NCI-H2081 treated with DMSO at 0.1 percent for 48 hours (cell line): ENCODE data around the gene FGF16.
"Not testable (repeated sequence)": the region's sequence is repeated elsewhere in the genome, so short reads cannot be mapped to it uniquely, and the experiment has no call there.

Experiments used
- DNase-seq: peaks from one replicate; lab custom pipeline; 2025; lab: John Stamatoyannopoulos, UW

The FGF16 gene

GRCh38 chrX:77446908-77447652 is at the start of gene FGF16:
FGF16 (plus strand) TSS chrX:77447389; CDS start chrX:77447675, 286 bp downstream.
- no peak for DNase-seq

DNA sequence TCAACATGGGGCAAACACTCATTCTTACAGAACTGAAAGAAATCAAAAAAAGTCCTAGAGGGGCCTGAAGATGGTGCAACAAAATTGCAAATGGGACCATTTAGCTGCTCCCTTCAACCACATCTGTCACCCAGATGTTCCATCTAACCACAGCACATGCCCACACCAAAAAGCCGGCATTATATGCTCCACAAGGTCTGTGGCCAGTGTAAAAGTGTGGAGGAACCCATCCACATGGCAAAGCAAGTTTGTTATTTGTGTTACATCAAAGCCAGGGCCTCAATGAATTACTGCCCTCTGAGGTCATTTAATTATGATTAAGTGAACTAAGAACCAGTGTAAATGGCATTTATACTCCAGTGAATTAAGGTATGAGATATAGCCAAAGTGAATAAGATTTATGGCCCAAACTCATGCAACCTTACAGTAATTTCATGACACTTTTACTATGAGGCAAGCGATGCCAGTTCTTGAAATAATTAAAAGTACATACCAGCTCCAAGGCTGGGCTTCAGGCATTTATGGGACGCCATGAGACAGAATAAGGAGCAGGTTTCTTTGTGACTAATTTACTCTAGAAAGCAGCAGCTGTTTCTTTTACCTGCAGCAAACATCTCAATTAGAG is 48.7 kb upstream of the FGF16 start:
- DNase-seq, result no peak

- no peak for DNase-seq
Measured at GRCh38 chrX:77404419-77404818, 42.8 kb upstream of the FGF16 start.

- not testable (repeated sequence) for DNase-seq
Measured at GRCh38 chrX:77407821-77408220, 39.4 kb upstream of the FGF16 start.

- no peak for DNase-seq
Measured at GRCh38 chrX:77412631-77413030, 34.6 kb upstream of the FGF16 start.

- DNase-seq, result no peak
Measured at GRCh38 chrX:77415161-77415560, 32.0 kb upstream of the FGF16 start.

DNA sequence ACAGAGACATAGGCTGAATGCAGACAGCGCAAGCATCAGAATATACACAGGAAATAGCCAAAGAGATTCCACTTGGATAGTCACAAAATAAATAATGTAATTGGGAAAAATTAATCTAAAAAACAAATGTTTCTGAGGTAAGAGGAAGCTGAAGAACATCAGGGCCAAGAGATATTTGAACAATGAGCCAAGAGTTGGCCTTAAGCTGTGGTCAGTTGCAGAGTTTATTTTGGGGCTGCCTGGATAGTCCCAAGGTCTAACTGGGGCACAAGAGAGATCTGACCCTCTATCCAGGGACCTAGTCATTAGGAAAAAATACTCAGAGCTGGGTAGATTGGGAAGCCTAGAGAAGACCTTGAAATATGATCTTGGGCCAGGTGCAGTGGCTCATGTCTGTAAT is 31.3 kb upstream of the FGF16 start:
- no peak for DNase-seq

- DNase-seq, result no peak
Measured at GRCh38 chrX:77422891-77423648, 24.1 kb upstream of the FGF16 start.

DNA sequence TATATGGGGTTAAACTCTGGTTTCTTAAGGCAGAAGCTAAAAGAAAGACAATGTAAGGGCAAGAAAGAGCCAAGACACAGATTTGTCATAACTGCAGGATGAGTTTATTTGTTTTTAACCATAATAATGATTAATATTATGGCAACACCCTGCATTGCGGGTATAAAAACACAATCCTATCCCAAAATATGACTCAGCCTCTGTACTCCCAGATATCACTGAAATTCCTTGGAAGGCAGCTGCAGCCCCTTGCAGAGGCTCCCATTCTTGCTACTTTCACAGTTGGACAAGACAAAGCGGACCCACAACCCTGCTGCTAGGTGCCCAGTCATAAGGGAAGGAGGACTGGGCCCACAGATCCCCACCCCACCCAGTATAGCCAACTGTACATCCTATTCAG is 20.4 kb upstream of the FGF16 start:
- no peak for DNase-seq

DNA sequence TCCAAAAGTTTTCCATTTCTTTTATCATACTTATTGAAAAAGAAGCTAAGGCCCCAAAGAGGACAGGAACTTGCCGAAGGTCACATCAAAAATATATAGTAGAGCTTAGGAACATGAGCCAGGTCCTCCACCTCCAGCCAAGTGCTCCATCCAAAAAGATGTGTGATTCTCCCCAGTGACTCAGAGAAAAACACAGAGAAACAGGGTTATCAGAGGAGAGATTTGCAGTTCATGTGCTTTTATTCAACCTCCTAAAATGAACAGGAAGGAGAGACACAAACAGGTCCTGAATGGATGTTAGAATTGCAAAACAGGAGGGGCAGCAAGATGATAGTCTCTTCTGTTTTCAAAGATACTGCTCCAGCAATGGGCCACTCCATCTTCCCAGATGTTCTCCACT is 19.6 kb upstream of the FGF16 start:
- no peak for DNase-seq

- no peak for DNase-seq
Measured at GRCh38 chrX:77428551-77428950, 18.6 kb upstream of the FGF16 start.

DNA sequence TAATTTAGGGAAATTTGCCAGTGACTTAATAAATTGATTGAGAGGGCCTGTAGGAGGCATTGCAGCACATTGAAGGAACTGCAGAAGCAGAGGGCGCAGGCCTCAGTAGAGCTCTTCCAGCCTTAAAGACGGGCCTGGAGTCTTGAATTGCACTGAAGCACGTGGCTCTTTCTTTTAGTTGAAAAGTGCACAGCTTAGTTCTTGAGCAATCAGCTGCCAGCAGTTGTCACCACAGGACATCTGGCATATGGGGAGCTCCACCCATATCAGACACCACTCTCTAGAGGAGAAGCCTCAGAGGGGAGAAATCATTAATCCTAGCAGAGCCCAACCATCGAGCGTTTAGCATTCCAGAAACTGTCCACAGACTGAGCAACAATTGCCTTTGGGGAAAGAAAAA is 16.0 kb upstream of the FGF16 start:
- no peak for DNase-seq

DNA sequence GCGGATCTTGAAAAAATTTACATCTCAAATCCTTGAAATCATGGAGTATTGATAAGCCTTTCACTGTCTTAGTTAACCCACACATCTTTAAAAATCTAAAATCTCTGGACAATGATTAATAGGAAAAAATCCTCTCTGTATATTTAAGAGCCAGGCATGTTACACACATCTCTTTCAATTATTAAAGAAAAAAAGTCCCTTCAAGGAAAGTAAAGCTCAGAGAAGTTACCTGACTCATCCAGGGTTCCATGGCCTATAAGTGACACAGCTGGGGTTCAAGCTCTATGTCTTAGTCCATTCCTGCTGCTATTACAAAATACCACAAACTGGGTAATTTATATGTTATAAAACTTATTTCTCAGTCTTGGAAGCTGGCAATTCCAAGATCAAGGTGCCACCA is 14.2 kb upstream of the FGF16 start:
- no peak for DNase-seq

DNA sequence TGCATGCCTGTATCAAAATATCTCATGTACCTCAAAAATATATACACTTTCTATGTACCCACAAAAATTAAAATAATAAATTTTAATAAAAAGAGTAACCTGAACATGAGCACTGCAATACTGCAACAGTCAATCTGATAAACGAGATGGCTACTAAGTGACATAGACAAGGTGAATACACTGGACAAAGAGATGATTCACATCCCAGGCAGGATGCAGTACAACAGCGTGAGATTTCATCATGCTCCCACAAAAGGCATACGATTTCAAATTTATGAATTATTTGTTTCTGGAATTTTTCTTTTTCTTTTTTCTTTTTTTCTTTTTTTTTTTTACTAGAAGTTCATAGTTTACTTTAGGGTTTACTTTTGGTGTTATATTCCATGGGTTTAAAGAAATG is 12.2 kb upstream of the FGF16 start:
- DNase-seq, result no peak

DNA sequence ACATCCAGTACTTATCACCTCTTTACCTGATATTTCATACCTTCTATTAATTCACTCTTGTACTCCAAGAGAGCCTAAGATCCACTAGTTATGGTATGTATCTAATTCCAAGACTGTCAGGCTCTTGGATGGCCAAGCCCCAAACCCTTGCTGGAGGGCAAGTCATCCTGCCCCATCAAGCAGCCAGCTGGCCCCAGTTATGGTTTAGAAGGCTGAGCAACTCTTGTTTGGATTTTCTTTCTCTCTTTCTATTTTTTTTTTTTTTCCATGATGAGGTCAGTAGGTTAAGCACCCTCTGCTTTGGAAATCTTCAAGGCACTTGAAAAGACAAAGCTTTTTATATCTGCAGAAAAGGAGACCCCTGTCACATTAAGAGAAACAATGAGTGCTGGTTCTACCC is 10.9 kb upstream of the FGF16 start:
- no peak for DNase-seq

DNA sequence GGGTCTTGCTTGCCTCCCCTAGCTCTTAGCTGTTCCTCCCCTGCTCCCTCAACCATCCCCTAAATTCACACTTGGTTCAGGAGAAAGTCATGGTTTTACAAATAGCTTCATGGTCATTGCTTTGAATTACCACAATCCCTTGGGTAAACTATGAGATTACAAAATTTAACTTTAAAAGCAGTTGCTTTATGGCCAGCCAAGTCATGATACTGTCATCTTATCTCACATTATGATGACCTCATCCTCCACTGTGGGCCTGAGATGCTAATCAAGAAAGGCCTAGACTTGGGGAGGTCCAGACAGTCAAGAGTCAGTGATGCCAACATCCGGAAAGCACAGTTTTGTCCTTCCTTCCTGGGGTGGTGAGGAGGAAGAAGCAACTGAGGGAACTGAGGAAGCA is 10.5 kb upstream of the FGF16 start:
- no peak for DNase-seq

DNA sequence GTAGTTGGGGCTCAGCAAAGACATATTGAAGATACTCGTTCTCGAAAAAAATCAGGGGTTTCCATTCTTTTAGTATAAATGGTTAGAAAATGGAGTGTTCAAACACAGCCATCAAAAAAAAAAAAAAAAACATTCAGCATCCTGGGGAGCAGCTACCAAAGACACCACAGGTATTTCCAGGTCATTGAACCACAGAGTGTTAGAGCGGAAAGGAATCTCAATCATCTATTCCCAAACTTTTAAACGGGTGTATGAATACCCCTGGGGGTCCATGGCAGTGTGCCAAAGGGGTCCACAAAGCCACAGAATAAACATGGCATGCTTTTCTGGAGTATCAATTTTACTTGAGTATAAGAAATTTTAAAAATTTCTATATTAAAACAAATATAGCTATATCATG is 6.9 kb upstream of the FGF16 start:
- no peak for DNase-seq

DNA sequence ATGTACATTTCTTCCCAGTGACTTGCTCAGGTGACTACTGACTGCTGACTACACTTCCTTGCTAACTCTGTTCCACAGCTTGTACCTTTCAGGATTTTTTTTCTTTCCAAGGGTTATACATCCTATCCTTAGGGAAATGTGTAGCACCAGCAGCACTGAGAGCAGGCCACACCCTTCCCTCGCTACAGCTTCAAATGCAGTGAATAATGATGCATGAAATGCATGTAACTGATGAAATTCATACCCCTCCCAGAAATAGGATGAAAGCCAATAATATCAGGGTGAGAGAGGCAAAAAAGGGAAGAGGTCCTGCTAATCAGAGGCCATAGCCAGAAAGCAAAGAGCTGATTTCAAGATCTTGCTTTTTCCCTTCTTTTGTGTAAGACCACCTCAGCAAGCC is 6.2 kb upstream of the FGF16 start:
- no peak for DNase-seq

GRCh38 chrX:77441479-77441878 is 5.7 kb upstream of the FGF16 start:
- DNase-seq, result no peak

GRCh38 chrX:77442728-77443127 is 4.5 kb upstream of the FGF16 start:
- no peak for DNase-seq

GRCh38 chrX:77444075-77444474 is 3.1 kb upstream of the FGF16 start:
- no peak for DNase-seq

DNA sequence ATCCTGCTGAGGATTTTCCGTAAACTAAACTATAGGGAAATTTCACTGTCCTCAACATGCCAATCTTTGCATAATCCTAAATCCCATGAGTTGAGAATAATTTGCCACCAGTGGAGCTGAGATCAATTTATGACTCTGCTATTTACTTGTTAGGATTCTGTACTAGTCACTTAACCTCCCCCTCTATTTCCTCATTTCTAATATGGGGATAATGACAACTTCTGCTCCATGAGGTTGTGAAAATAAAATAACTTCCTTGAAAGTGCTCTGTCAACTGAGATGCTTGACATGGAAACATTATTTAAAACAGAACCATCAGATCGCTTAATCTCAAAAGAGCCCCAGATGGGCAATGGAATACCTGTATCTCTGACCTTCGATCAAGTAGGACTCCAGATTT is 2.6 kb upstream of the FGF16 start:
- DNase-seq, result no peak

- no peak for DNase-seq
Measured at GRCh38 chrX:77446029-77446585, 1.1 kb upstream of the FGF16 start.
